HepG2 (cell line): ENCODE data around the gene NTSR2. TPM values are rescaled to one million over a fixed set of nuclear protein-coding genes. Genes with fewer than 3 reads are reported as not detected.

ENCODE experiments used
- CEBPG ChIP-seq: IDR thresholded peaks from 2 replicates; pipeline ENCODE4 v1.6.1; 2016
- DMAP1 ChIP-seq: IDR thresholded peaks from 2 replicates; pipeline ENCODE4 v1.6.1; 2016
- NR2C2 ChIP-seq: sonication (generic); formaldehyde crosslinking; IDR thresholded peaks from 2 replicates; pipeline ENCODE4 v1.4.0; 2020; ENCODE audit warnings: missing genetic modification reagents, mild to moderate bottlenecking, moderate library complexity, borderline replicate concordance
- REL ChIP-seq: sonication (generic); formaldehyde crosslinking; conservative IDR thresholded peaks from 2 replicates; pipeline ENCODE4 v1.8.0; 2022; ENCODE audit warnings: mild to moderate bottlenecking, missing genetic modification reagents, moderate library complexity
- SNAPC2 ChIP-seq: sonication (generic); formaldehyde crosslinking; IDR thresholded peaks from 2 replicates; pipeline ENCODE4 v1.8.1; 2022; ENCODE audit warnings: mild to moderate bottlenecking, missing genetic modification reagents
- SOX13 ChIP-seq, 3 experiments: fragments of 450-650 bp in 1 of 3; sonication (generic) in 1 of 3; formaldehyde crosslinking in 1 of 3; IDR thresholded peaks in 2 of 3; conservative IDR thresholded peaks in 1 of 3; 2 replicates each; pipeline versions ENCODE4 v1.5.0 to v1.6.1; 2016 to 2020; ENCODE audit warnings: antibody characterized with exemption in 1 of 3, mild to moderate bottlenecking in 1 of 3, missing compliant biosample characterization in 1 of 3, missing genetic modification reagents in 1 of 3, moderate library complexity in 1 of 3
- ZBTB38 ChIP-seq: sonication (generic); formaldehyde crosslinking; IDR thresholded peaks from 2 replicates; pipeline ENCODE4 v1.5.1; 2020; ENCODE audit warnings: mild to moderate bottlenecking, missing genetic modification reagents
- ZNF12 ChIP-seq: sonication (generic); formaldehyde crosslinking; IDR thresholded peaks from 2 replicates; pipeline ENCODE4 v1.5.0; 2020; ENCODE audit warnings: missing genetic modification reagents
- ZNF350 ChIP-seq: sonication (generic); formaldehyde crosslinking; IDR thresholded peaks from 2 replicates; pipeline ENCODE4 v1.4.0; 2020; ENCODE audit warnings: mild to moderate bottlenecking, low read depth, missing genetic modification reagents, borderline replicate concordance
- polyA plus RNA-seq, 8 experiments: library from polyadenylated mRNA; depleted of rRNA in 3 of 8; stranded (reverse) in 7 of 8; unstranded in 1 of 8; fragments of >200 nt; fragmentation: Illumina TruSeq in 4 of 8; extraction: Trizol in 4 of 8; gene quantifications; 2 replicates each; pipeline versions ENCODE4 v1.2.1 to v1.2.3, GENCODE V29; 2011 to 2016; ENCODE audit warnings: low read depth in 4 of 8, missing spikeins in 1 of 8, mixed read lengths in 1 of 8; ENCODE audit not compliant: insufficient read depth in 1 of 8
- total RNA-seq, 5 experiments: library from RNA; depleted of rRNA; stranded (reverse); fragments of >200 nt; fragmentation: Illumina TruSeq; extraction: Trizol; gene quantifications; 2 replicates each; pipeline ENCODE4 v1.2.3, GENCODE V29; 2016; ENCODE audit warnings: low read depth in 1 of 5
- TF ChIP-seq, protein P1 (sequence below): IDR thresholded peaks from 2 replicates; pipeline ENCODE4 v1.6.1; 2018; ENCODE audit warnings: missing genetic modification reagents, mild to moderate bottlenecking, missing compliant biosample characterization
- TF ChIP-seq, protein P2 (sequence below): sonication (generic); formaldehyde crosslinking; IDR thresholded peaks from 2 replicates; pipeline ENCODE4 v1.8.0; 2022; ENCODE audit warnings: missing genetic modification reagents, low read depth, mild to moderate bottlenecking, borderline replicate concordance
- TF ChIP-seq, protein P3 (sequence below): sonication (generic); formaldehyde crosslinking; IDR thresholded peaks from 2 replicates; pipeline ENCODE4 v1.4.0; 2020; ENCODE audit warnings: missing genetic modification reagents, mild to moderate bottlenecking, borderline replicate concordance
- TF ChIP-seq, protein P4 (sequence below): sonication (generic); formaldehyde crosslinking; IDR thresholded peaks from 2 replicates; pipeline ENCODE4 v1.8.0; 2022; ENCODE audit warnings: missing genetic modification reagents, mild to moderate bottlenecking, moderate library complexity, borderline replicate concordance
- TF ChIP-seq, protein P5 (sequence below): sonication (generic); formaldehyde crosslinking; IDR thresholded peaks from 2 replicates; pipeline ENCODE4 v1.5.0; 2020; ENCODE audit warnings: missing genetic modification reagents
- TF ChIP-seq, protein P6 (sequence below): sonication (generic); formaldehyde crosslinking; IDR thresholded peaks from 2 replicates; pipeline ENCODE4 v1.4.0; 2020; ENCODE audit warnings: missing genetic modification reagents, borderline replicate concordance
- TF ChIP-seq, protein P7 (sequence below): IDR thresholded peaks from 2 replicates; pipeline ENCODE4 v1.6.1; 2016; ENCODE audit warnings: mild to moderate bottlenecking

NTSR2 gene
- total and polyA plus RNA-seq, 2 of the 13 experiments (the other 11 are each of a cell fraction or from before 2014, with no cell fraction given): not detected

DNA sequence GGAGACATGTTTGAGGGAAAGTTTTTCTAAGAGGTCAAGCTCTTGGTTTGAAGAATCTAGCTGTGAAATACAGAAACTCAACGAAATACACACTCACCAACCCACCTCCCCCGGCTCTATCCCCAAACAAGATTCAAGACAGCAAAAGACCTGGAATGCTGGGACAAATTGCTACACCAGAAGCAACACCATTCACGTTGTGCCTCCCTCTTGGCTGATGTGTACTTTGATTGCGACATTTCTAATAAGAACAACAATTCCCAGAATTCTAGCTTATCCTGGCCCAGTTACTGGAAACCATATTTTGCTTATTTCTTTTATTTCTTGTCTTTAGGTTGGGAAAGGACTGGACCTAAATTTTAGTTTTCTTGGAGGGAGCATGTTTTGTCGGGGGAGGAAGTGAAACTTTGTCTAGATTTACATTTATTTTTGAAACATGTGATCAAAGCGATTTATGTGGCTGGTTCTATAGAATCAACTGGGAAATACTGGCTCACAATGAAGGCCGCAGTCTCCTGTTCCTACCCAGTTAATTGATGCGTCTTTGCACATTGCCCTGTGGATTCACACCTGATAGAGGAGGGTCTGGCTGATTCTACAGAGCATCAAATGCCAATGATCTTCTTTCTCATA, 46.8 kb upstream of the NTSR2 start (continued):
- TF ChIP-seq, protein P1, sequence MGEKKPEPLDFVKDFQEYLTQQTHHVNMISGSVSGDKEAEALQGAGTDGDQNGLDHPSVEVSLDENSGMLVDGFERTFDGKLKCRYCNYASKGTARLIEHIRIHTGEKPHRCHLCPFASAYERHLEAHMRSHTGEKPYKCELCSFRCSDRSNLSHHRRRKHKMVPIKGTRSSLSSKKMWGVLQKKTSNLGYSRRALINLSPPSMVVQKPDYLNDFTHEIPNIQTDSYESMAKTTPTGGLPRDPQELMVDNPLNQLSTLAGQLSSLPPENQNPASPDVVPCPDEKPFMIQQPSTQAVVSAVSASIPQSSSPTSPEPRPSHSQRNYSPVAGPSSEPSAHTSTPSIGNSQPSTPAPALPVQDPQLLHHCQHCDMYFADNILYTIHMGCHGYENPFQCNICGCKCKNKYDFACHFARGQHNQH (CRISPR knock-in tag): peak; percentile 55; the same call in 1 of the 2 replicates
- TF ChIP-seq, protein P2, sequence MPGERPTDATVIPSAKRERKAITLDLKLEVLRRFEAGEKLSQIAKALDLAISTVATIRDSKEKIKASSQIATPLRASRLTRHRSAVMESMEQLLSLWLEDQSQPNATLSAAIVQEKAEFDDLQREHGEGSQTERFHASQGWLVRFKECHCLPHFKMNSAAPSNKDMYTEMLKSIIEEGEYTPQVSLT (CRISPR knock-in tag): no peak
- TF ChIP-seq, protein P3, sequence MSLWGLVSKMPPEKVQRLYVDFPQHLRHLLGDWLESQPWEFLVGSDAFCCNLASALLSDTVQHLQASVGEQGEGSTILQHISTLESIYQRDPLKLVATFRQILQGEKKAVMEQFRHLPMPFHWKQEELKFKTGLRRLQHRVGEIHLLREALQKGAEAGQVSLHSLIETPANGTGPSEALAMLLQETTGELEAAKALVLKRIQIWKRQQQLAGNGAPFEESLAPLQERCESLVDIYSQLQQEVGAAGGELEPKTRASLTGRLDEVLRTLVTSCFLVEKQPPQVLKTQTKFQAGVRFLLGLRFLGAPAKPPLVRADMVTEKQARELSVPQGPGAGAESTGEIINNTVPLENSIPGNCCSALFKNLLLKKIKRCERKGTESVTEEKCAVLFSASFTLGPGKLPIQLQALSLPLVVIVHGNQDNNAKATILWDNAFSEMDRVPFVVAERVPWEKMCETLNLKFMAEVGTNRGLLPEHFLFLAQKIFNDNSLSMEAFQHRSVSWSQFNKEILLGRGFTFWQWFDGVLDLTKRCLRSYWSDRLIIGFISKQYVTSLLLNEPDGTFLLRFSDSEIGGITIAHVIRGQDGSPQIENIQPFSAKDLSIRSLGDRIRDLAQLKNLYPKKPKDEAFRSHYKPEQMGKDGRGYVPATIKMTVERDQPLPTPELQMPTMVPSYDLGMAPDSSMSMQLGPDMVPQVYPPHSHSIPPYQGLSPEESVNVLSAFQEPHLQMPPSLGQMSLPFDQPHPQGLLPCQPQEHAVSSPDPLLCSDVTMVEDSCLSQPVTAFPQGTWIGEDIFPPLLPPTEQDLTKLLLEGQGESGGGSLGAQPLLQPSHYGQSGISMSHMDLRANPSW (CRISPR knock-in tag): no peak
- no peak for TF ChIP-seq REL
- no peak for TF ChIP-seq ZNF350 (CRISPR knock-in tag)
- TF ChIP-seq, protein P4, sequence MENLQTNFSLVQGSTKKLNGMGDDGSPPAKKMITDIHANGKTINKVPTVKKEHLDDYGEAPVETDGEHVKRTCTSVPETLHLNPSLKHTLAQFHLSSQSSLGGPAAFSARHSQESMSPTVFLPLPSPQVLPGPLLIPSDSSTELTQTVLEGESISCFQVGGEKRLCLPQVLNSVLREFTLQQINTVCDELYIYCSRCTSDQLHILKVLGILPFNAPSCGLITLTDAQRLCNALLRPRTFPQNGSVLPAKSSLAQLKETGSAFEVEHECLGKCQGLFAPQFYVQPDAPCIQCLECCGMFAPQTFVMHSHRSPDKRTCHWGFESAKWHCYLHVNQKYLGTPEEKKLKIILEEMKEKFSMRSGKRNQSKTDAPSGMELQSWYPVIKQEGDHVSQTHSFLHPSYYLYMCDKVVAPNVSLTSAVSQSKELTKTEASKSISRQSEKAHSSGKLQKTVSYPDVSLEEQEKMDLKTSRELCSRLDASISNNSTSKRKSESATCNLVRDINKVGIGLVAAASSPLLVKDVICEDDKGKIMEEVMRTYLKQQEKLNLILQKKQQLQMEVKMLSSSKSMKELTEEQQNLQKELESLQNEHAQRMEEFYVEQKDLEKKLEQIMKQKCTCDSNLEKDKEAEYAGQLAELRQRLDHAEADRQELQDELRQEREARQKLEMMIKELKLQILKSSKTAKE (CRISPR knock-in tag): no peak
- TF ChIP-seq, protein P5, sequence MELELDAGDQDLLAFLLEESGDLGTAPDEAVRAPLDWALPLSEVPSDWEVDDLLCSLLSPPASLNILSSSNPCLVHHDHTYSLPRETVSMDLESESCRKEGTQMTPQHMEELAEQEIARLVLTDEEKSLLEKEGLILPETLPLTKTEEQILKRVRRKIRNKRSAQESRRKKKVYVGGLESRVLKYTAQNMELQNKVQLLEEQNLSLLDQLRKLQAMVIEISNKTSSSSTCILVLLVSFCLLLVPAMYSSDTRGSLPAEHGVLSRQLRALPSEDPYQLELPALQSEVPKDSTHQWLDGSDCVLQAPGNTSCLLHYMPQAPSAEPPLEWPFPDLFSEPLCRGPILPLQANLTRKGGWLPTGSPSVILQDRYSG (CRISPR knock-in tag): no peak
- 0 out of 2 replicates have a peak, but pooled peaks have one; percentile 9 for TF ChIP-seq ZNF12 (CRISPR knock-in tag)
- TF ChIP-seq, protein P6, sequence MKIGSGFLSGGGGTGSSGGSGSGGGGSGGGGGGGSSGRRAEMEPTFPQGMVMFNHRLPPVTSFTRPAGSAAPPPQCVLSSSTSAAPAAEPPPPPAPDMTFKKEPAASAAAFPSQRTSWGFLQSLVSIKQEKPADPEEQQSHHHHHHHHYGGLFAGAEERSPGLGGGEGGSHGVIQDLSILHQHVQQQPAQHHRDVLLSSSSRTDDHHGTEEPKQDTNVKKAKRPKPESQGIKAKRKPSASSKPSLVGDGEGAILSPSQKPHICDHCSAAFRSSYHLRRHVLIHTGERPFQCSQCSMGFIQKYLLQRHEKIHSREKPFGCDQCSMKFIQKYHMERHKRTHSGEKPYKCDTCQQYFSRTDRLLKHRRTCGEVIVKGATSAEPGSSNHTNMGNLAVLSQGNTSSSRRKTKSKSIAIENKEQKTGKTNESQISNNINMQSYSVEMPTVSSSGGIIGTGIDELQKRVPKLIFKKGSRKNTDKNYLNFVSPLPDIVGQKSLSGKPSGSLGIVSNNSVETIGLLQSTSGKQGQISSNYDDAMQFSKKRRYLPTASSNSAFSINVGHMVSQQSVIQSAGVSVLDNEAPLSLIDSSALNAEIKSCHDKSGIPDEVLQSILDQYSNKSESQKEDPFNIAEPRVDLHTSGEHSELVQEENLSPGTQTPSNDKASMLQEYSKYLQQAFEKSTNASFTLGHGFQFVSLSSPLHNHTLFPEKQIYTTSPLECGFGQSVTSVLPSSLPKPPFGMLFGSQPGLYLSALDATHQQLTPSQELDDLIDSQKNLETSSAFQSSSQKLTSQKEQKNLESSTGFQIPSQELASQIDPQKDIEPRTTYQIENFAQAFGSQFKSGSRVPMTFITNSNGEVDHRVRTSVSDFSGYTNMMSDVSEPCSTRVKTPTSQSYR (CRISPR knock-in tag): peak; percentile 51; the same call in 1 of the 2 replicates
- no peak for TF ChIP-seq SNAPC2
- TF ChIP-seq, protein P7, sequence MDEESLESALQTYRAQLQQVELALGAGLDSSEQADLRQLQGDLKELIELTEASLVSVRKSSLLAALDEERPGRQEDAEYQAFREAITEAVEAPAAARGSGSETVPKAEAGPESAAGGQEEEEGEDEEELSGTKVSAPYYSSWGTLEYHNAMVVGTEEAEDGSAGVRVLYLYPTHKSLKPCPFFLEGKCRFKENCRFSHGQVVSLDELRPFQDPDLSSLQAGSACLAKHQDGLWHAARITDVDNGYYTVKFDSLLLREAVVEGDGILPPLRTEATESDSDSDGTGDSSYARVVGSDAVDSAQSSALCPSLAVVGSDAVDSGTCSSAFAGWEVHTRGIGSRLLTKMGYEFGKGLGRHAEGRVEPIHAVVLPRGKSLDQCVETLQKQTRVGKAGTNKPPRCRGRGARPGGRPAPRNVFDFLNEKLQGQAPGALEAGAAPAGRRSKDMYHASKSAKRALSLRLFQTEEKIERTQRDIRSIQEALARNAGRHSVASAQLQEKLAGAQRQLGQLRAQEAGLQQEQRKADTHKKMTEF (CRISPR knock-in tag): 0 out of 2 replicates have a peak, but pooled peaks have one; percentile 37
- no peak; the same call in 1 of the 2 replicates for TF ChIP-seq NR2C2 (CRISPR knock-in tag)
- no peak for TF ChIP-seq DMAP1 (CRISPR knock-in tag)
- TF ChIP-seq CEBPG: peak; percentile 94
- TF ChIP-seq ZBTB38 (CRISPR knock-in tag): no peak
- no peak for TF ChIP-seq SOX13 (IDR thresholded peaks at IDR 0.05)
- peak in 1 of 2 experiments; percentile 70; a peak in 1 of 4 replicates for TF ChIP-seq SOX13 (CRISPR knock-in tag; conservative IDR thresholded peaks at IDR 0.05 in 1 of 2, IDR thresholded peaks at IDR 0.05 in 1 of 2)
